HG03175 (cell line): Measurements from ENCODE around the gene ADCYAP1R1.

Experiments
- ATAC-seq: cut with Tn5 transposase; IDR thresholded peaks from one replicate; pipeline ENCODE4 v1.9.1; 2021; ENCODE audit warnings: mild to moderate bottlenecking, moderate library complexity; ENCODE audit not compliant: unreplicated experiment

ADCYAP1R1 gene

GRCh38 chr7:31082447-31082846 lies 30.3 kb downstream of the ADCYAP1R1 start:
- ATAC-seq = no peak

GRCh38 chr7:31083210-31083786 lies 31.2 kb downstream of the ADCYAP1R1 start:
- ATAC-seq = no peak

DNA sequence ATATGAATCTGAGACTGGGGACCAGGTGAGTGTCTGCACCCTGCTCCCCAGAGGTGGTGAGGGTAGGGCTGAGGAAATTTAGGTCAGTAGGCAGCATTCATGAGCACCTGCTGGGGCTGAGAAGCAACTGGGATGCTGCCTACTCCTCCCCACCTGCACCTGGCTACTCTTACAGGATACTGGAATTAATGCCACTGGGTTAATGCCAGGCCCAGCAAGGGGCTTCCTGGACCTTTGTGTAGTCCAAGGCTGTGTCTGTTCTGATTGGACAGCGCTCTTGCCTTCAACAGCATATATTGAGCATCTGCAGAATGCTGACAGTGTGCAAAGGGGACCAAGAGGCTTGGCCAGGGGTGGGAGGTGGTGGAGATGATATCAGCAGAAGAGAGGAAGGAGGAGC lies 32.1 kb downstream of the ADCYAP1R1 start:
- no peak for ATAC-seq

DNA sequence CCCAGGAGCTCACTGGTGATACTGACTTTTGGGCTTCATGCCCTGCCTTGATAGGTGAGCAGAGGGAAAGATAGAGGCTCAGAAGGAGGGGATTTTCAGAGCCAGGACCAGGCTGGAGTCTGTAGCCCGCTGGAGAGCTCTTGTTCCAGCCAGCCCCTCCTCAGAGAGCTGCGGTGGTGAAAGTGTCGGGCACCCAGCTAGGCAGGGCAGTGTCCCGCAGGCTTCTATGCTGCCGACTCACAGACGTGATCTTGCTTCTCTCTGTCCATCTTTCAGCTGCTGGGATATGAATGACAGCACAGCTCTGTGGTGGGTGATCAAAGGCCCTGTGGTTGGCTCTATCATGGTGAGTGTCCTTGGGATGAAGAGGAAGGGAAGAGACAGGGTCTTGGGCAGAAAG lies 35.2 kb downstream of the ADCYAP1R1 start:
- ATAC-seq = no peak

DNA sequence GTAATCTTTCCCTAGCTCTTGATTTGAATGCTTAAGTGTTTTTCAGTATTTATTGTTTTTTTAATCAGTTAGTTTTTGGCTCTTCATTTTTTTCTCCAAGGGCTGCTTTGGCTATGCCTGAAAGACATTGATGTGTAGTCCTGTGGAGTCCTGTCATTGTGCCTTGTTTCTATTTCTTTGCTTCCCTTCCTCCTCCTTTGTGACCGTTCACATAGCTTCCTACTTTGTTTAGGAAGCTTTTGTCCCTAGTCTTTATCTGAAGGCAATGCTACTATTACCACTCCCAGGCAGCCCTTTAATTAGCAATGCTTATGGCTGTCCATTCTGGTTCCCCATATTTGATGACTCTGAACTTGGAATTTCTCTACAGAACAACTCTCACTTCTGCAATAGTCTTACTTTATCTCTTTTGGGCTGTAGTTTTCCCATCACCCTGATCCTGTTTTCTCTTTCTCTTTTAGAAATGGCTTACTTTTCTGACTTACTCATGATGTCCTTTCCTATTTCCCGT lies 39.9 kb downstream of the ADCYAP1R1 start:
- no peak for ATAC-seq

- ATAC-seq = no peak
These were observed 40.5 kb downstream of the ADCYAP1R1 start for GRCh38 chr7:31092606-31093005.

DNA sequence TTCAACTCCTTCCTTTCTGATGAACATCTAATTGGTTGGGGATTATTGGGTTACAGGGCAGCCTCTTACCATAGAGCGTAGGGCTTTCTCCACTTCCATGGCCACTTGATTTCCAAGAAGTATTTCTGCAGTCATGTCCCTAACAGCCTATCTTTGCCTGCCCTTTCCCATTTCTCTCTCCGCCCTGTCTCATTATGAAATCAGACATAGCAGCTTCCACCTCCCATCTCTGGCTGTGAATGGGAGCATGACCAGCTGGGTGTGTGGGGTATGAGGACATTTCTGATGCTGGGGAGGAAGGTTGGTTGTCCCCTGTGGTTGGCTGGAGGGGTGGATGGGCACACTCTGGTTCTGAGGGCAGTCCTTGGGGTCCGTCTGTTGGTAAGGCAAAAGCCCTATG lies 41.2 kb downstream of the ADCYAP1R1 start:
- no peak for ATAC-seq

- ATAC-seq = no peak
These were observed 42.2 kb downstream of the ADCYAP1R1 start for GRCh38 chr7:31094271-31094670.

GRCh38 chr7:31095286-31096197 lies 43.4 kb downstream of the ADCYAP1R1 start:
- ATAC-seq = no peak

- ATAC-seq = no peak
These were observed 44.2 kb downstream of the ADCYAP1R1 start for GRCh38 chr7:31096198-31096876.

GRCh38 chr7:31096877-31097258 lies 44.8 kb downstream of the ADCYAP1R1 start:
- ATAC-seq = no peak

DNA sequence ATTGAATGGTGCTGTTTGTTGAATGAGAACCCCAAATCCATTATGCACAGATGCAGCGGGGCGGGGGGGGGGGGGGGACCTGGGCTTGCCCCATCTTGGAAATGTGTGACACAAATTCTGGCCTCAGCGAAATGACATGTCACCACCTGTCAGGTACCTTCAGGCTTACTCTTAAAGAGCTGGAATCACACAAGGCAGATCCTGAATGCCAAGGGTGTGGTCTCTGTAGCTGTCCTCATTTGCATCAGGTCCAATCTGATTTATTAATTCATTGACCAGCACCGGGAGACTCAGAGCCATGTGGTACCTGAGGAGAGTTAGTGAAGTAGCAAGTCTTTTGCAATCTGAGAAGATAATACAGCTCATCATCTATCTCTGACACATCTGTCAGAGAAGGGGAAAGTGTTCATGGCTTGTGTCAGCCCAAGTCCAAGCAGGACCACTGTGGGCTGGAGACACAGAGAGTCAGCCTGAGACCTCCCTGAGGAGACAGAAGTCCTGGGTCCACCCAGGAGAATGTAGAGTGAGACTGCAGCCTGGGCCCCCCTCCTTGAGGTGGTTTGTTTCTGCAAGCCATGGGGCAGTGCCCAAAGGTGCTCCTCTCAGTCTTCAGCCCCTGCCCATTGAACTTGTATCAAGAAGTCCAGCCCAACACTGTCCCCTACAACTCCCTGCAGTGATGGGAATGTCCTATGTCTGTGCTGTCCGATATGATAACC lies 46.7 kb downstream of the ADCYAP1R1 start:
- ATAC-seq = no peak

DNA sequence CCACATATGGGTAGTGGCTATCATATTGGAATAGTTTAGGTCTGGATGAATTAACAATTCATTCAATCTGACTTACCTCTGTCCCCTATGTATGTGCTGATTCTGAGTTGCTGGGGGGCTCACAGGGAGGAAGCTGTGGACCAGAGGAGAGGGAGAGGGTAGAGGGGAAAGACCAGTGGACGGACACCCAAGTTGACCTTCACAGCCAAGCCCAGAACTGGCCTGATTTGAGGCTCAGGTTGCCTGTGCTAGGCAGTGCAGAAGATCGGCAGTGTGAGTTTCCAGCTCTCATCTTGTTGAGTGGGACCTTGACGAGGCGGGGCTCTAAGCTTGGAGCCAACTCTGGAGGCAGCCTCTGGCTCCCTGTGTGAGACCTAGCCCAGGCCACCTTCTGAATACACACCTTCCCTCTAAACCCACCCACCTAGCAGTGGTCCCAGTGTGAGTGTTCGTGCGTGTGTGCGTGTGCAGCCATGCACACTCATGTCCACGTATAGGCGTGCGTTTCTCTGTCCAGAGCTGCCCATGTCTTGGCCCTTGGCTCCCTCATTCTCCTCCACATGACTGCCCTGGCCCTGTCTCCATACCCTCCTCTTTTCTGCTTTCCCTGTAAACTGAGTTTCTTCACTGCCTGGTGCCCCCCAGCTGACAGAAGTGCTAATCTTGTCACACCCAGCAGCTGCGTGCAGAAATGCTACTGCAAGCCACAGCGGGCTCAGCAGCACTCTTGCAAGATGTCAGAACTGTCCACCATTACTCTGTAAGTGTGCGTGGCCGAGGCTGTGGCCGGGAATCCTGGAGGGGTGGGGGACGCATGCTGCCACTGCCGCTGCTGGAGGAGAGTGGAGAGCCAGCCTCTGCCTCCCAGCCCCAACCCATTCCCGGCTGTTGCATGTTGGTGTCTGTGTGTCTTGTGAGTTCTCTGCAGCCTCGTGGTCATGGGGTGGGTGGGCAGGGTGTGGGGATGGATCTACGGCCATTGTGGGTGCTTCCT lies 47.6 kb downstream of the ADCYAP1R1 start:
- ATAC-seq = no peak

DNA sequence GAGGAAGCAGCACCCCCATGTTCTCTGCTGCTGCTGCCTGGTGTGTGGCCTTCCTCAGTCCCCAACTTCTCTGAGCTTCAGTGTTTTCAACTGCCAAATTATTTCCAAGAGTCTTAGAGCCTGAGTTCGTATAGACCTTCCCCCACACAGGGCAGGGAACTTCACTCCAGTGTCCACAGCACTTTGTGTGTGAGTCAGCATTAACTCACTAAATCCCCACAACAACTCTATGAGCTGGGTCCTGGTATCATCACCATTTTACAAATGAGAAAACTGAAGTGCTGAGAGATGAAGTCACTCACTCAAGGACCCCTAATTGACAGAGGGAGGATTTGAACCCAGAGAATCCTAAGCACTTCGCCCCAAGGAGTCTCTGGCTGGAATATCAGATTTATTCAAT lies 48.3 kb downstream of the ADCYAP1R1 start:
- no peak for ATAC-seq

GRCh38 chr7:31100871-31101270 lies 48.8 kb downstream of the ADCYAP1R1 start:
- ATAC-seq = no peak

DNA sequence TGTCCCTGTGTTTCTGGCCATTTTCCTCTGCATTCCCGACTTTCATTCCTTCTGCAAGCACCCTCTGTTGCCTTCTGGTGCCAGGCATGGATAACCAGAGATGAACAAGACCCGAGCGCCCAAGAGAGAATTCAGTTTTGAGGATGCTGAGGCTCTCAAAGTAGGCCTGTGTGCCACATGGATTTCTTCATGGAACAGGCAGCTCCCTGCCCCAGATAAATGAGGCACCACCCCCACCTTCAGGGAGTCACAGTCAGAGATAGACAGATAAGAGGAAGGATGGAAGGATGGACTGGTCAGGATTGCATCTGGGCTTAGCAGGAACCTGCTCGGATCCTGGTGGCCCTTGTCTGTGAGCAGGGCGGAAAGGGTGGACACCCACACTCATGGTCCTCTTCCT lies 49.4 kb downstream of the ADCYAP1R1 start:
- no peak for ATAC-seq

DNA sequence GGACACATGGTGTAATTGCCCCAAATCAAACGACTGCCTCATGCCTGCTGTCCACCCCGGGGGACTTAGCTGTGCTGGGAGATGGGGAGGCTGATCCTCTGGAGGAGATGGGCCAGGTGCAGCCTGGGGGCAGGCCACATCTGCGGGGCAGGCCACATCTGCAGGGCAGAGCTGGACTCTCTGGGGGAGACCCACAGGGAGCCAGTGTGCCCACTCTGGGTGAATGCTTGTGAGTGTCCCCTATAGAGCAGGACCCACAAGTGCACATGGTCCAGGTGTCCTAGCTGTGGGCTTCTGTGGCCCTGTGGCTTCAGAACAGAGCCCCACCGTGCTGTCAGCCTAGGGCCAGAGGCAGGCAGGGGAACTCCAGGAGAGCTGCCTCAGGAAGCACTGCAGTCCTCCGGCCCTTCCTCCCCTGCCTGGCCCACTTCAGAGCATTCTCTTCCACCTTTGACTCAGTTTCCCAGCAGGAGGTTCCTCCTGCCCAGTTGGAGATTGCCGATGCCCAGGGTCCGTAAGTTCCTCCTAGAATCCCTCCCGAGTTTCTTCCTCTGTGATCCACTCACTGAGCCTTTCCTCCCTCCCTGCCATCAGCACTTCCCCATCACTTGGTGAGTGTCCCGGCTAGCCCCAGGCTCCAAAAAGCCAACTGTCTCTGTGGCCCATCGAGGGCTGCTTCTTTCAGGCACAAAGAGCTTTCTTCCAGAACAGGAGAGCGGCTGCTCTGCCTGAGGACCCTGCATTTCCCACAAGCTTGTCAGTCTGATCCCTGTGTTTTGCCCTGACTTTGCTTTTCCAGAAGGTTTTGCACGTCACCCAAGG lies 50.3 kb downstream of the ADCYAP1R1 start:
- ATAC-seq = no peak

DNA sequence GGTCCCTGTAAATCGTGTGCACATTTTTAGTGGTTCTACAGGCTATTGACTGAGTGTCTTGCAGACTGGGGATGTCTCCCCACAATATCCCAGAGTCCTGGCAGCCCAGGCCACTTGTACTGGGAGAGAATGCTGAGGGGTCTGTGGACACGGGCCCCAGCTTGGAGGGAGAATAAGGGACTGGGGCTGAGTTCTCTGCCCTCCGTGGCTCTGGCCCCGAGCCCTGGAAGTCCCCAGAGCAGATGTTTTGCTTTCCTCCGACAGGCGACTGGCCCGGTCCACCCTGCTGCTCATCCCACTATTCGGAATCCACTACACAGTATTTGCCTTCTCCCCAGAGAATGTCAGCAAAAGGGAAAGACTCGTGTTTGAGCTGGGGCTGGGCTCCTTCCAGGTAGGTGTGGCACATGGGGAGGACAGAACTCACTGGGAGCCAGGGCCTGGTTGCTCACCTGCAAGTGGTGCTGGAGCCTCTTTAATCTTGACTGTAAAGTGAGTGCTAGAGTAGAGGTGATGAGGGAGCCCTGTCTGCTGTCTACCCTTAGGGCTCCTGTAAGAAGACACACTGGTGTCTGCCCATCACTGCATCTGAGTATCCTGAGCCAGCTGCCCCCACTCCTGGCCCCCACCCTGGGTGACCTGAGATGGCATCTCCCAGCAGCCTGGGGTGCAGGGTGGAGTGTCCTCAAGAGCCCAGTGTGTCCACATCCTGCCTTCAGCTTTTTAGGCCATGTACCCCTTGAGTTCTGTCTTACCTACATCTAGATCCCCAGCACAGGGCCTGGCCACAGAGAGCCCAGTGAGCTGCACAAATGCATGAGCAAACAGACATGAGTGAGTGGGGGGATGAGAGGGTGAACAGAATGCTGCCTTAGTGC lies 51.1 kb downstream of the ADCYAP1R1 start:
- no peak for ATAC-seq
